GM20431 (cell line): ENCODE data around the gene IL1RAPL1.

ENCODE experiments used
- in situ Hi-C: fragments of 300-500 bp; cut with MseI, MboI; formaldehyde crosslinking; loops from one replicate; pipeline ENCODE4 v1.15.0; 2020; ENCODE audit warnings: low sequenced_read_pairs; ENCODE audit not compliant: unreplicated experiment

Gene IL1RAPL1

GRCh38 chrX:28586981-28587551, at the start of gene IL1RAPL1:
TSS of gene IL1RAPL1 (plus strand) at chrX:28587446.
- in situ Hi-C loops = no loop called here

DNA sequence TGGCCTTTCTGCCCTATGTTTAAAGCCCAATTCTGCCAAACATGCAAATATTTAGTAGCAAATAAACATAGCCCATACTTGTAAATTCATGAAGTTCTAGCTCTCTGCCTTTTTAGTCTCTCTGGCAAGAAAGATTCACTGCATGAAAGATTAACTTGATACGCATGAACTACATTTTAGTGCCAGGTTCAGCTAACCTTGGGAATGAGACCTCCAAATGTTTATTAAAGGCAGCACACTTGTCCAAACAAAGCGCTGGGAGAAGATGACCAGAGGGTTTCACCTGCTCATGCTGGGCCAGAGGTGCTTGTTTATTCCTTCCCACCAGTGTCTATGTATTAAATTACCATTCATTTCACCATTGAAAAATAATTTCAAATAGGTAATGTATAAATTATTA, 44.5 kb upstream of the IL1RAPL1 start:
- in situ Hi-C loops = no loop called here

DNA sequence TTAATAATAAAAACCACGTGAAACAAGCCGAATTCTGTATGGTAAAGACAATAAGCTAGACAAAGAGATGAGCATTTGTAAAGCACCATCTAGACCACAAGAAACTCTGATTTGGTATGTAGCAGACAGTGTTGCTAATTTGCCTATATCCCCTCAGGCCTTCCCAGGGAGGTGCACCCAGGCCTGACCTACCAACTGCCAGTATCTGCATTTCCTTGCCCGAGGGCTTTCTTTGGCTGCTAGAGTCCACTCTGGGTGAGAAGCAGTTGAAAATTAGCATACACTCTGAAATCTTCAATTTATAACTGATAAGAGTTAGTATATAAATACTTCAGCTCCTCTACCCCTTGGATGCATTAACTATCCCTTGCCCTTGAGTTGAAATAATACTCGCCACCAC, 37.4 kb upstream of the IL1RAPL1 start:
- in situ Hi-C loops = no loop called here

- in situ Hi-C loops = no loop called here
Observed at GRCh38 chrX:28550331-28550872, 36.8 kb upstream of the IL1RAPL1 start.

DNA sequence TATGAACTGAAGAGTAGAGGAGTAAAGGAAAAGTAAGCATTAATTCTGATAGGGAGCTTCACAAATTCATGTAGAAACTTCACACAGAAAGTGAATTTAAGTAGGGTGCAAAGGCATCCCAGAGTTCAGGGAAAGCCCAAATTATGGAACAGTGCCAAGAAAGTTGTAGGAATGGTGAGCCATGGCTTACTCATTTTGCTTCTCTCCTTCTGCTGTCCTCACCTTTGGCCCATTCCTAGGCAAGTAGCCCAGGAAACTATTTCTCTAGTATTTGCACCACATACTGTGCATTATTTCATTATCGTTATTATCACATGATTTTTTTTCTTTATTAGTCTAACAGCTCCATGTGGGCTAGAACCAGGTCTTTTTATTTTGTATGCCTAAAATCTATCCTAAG, 34.9 kb upstream of the IL1RAPL1 start:
- in situ Hi-C loops = no loop called here

DNA sequence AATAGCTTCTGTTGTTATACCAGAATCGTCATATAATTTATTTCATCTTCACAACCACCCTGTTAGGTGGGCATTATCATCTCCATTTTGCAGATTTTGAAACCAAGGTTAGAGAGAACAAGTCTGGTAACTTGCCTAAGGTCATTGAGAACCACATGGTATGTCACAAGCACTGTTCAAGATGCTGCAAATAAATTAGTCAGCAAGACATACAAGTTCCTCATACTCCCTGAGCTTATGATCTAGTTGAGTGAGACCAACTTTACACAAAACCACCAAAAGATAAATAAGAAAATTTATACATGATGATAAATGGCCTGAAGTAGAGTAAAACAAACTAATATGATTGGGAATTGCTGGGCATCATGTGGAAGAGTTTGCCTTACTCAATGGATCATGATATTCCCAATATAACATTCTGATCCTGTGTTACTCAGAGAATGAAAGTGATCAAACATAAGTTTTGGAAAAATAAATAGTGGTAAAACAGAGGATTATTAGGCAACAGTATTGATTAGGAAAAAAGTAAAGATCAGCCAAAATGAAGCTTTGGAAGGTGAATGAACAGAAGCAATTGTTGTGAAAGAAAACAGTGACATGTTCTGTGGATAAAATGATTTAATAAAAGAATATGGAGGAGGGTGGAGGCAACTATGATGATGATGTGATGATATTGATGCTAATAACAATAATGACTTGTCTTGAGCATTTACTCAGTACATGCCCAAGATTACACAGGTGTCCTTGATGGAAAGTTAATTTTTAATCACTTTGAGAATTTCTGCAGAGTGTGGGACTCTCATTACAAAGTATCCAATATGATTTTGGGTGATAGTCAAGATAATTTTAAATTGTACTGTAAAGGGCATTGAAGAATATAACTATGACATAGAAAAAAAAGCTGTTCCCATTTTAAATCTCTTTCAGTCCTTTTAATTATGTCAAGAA, 34.1 kb upstream of the IL1RAPL1 start:
- in situ Hi-C loops = no loop called here

- in situ Hi-C loops = no loop called here
Observed at GRCh38 chrX:28576117-28576516, 11.1 kb upstream of the IL1RAPL1 start.

DNA sequence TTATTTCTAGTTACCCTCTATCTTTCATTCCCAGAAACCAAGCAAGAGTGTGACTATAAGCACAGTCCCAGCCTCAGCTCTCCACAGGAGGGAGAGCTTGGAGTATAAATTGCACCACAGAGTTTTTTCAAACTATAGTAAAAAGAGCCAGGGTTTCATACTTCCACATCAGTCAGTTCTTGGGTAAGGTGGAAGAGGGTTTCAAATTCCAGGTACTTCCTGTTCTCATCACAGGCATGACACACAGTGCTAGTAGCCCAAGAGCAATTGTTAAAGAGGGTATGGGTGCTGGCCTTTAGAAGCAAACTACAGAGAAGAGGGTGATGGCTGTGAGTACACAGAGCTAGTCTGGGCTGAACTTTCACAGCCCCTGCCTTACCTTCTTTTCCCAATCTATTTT, 5.7 kb upstream of the IL1RAPL1 start:
- in situ Hi-C loops = no loop called here

DNA sequence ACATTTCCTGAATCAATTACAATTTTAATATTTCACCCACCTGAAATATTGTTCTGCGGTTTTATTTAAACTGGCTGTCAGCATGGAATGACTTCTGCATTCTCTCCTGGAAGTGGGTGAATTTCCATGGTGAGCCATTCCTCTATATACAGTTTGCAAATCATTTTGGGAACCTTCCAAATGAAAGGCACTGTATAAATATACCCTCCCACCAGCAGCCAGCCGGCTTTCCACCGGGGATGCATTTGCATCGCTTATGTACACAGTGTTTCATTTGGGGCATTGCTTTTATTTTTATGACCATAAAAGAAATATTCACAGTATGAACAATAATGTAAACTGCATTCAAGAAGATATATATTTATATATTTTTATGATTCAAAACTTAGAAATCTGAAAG, 4.7 kb upstream of the IL1RAPL1 start:
- in situ Hi-C loops = no loop called here

DNA sequence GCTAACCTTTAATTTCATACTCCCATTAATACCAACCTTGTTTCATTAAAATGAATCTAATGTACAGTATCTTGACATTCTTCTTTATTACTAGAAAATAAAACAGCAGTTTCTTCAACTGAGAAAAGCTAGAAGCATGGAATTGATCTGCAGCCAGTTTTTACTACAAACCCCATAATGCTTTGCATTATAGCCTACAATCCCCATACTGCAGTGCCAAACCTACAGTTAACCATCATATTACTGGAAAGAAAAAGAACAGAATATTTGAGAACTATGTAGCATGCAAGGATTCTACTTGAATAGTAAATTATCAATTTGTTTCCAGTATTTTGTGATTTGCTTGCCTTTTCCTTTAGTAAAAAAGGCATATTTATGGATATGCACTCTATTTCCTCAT, 3.2 kb upstream of the IL1RAPL1 start:
- in situ Hi-C loops = no loop called here

DNA sequence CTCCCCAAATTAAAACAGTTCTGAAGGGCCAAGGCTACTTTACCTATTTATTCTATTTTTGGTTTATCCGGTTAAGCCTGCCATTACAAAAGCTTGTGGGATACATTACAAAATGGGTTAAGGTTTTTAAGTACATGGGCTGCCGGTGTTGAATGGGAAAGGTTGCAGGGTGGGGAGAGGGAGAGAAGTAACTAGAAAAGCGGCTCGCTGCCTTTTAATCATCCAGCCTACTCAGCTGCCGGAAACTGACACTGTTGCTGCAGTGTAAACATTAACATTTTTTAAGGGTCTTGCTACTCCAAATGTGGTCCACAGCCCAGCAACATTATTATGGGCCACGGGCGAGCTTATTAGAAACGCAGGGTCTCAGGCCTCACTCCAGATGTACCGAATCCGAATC, 1.5 kb upstream of the IL1RAPL1 start:
- in situ Hi-C loops = no loop called here

- in situ Hi-C loops = no loop called here
Observed at GRCh38 chrX:28586286-28586685, 960 bp upstream of the IL1RAPL1 start.

- in situ Hi-C loops = no loop called here
Observed at GRCh38 chrX:28589046-28589445, 1.8 kb downstream of the IL1RAPL1 start.

- in situ Hi-C loops = no loop called here
Observed at GRCh38 chrX:28590396-28590795, 3.1 kb downstream of the IL1RAPL1 start.

DNA sequence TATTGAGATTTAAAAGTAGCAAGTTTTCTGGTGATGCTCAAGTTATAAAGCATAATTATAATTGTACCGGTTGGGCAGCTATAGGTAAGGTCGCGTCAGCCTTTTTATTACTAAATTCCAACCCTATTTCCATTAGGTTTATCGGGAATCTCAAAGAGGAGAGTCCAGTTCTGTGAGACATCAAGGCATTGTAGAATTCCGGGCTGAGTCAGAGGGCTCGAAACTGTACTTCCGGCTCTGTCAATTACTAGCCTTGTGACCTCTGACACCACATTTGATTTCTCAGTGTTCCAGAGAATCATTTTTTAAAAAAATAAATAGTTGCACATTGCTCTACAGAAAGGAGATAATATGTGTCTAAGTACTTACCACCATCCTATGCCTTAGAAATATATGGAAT, 4.3 kb downstream of the IL1RAPL1 start:
- in situ Hi-C loops = no loop called here

GRCh38 chrX:28595346-28595745, 8.1 kb downstream of the IL1RAPL1 start:
- in situ Hi-C loops = no loop called here

- in situ Hi-C loops = no loop called here
Observed at GRCh38 chrX:28599957-28600356, 12.7 kb downstream of the IL1RAPL1 start.

DNA sequence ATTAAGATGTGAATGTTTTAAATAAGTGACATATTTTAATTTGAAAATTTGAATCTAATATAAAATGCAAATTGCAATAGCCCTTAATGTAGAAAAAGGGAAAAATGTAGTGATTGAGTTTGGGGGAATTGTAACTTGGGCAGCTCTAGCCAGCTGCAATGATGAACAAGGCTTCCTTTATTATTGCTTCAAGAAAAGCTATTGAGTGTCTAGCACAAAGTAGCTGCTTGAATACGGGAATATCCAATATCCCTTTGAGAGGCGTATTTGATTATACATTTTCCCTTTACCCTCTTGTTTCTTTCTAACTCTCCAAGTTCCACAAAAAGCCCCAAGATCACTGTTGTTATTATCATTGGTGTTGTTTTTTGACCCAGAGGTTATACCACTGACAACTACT, 21.8 kb downstream of the IL1RAPL1 start:
- in situ Hi-C loops = no loop called here

GRCh38 chrX:28609917-28610613, 22.8 kb downstream of the IL1RAPL1 start:
- in situ Hi-C loops = no loop called here

GRCh38 chrX:28610746-28611145, 23.5 kb downstream of the IL1RAPL1 start:
- in situ Hi-C loops = no loop called here

DNA sequence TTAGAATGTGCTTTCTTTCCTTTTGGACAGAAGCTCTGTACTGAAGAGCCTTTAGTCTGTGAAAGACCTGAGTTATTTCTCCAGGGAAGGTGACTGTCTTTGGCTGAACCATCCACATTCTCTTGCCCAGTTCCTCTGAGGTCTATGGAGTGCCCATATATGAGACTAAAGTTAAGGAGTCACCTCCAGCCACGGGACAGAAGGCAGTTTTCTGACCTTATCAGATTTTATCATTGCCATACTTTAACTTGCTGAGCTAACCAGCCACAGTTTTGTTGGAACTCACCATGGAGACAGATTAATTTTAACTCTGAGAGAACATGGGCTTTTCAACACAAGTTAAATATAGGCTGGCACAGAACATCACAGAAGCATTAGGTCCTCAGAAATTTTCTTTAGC, 26.3 kb downstream of the IL1RAPL1 start:
- in situ Hi-C loops = no loop called here
